Measurements from ENCODE around the gene GJA5. TPM values are rescaled to one million over a fixed set of nuclear protein-coding genes. Genes with fewer than 3 reads are reported as not detected.

GJA5 gene
- polyA plus RNA-seq, 2 of the 4 experiments (the other 2 are of a cell fraction) = not detected

DNA sequence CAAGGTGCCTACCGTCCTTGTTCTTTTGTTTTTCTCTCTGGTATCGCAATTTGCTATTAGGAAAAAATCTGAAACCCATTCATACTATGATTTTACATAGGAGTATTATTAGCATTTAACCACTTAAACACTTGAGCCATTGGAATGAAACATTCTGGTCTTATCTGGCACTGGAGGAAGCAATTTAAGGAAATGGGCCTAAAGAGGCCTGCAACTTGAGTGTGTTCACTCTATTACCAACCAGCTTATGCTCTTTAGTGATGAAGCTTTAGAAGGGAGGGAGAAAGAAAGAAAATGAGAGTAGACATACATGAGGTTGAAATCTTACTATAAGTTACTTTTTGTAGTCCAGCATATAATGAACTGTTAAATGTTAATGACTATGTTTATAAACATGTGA, 5.7 kb downstream of the GJA5 start (continued):
- TF ChIP-seq, protein P1, sequence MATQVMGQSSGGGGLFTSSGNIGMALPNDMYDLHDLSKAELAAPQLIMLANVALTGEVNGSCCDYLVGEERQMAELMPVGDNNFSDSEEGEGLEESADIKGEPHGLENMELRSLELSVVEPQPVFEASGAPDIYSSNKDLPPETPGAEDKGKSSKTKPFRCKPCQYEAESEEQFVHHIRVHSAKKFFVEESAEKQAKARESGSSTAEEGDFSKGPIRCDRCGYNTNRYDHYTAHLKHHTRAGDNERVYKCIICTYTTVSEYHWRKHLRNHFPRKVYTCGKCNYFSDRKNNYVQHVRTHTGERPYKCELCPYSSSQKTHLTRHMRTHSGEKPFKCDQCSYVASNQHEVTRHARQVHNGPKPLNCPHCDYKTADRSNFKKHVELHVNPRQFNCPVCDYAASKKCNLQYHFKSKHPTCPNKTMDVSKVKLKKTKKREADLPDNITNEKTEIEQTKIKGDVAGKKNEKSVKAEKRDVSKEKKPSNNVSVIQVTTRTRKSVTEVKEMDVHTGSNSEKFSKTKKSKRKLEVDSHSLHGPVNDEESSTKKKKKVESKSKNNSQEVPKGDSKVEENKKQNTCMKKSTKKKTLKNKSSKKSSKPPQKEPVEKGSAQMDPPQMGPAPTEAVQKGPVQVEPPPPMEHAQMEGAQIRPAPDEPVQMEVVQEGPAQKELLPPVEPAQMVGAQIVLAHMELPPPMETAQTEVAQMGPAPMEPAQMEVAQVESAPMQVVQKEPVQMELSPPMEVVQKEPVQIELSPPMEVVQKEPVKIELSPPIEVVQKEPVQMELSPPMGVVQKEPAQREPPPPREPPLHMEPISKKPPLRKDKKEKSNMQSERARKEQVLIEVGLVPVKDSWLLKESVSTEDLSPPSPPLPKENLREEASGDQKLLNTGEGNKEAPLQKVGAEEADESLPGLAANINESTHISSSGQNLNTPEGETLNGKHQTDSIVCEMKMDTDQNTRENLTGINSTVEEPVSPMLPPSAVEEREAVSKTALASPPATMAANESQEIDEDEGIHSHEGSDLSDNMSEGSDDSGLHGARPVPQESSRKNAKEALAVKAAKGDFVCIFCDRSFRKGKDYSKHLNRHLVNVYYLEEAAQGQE (IDR thresholded peaks at IDR 0.05) = no peak
- TF ChIP-seq HOXA7 (CRISPR knock-in tag; IDR thresholded peaks at IDR 0.05) = no peak
- no peak for TF ChIP-seq HEYL (CRISPR knock-in tag; IDR thresholded peaks at IDR 0.05)
- TF ChIP-seq BHLHE40 (IDR thresholded peaks at IDR 0.05; ENCODE audit: low read depth, low read length) = no peak

DNA sequence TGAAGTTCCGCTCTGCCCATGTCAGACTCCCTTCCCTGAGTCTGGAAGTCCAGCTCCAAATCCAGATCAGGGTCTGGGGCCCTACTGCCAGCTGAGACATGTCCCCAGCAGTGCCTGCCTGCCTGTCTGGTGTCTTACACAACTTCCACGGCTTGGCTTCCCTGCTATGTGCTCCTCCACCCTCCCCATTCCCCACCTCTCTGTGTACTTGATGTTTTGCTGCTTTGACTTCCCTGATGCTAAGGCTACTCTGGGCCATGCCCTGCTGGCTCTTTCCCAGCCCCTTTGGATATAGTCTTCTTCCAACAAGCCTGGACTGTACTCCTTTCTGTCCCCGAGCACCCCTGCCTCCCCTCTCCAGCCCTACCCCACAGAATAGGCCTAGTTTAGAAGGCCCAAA, 7.3 kb downstream of the GJA5 start:
- ATAC-seq (no peak), DNase-seq (ENCODE audit: low read depth in 1 of 2, low spot score in 1 of 2) (no peak), FAIRE-seq (no peak)
- no peaks in the 10 kb centered on the region for H3K4me1 ChIP-seq
- no peak overlapping the region for H3K4me3 ChIP-seq
- no peak overlapping the region for H3K27ac ChIP-seq
- ChIA-PET CTCF (no interaction called here), POLR2A (no interaction called here)
- H3K4me2 ChIP-seq = no peak overlapping the region
- no peak for TF ChIP-seq JUNB (IDR thresholded peaks at IDR 0.05)
- TF ChIP-seq FOSB (CRISPR knock-in tag; IDR thresholded peaks at IDR 0.05) = no peak
- TF ChIP-seq, protein P2, sequence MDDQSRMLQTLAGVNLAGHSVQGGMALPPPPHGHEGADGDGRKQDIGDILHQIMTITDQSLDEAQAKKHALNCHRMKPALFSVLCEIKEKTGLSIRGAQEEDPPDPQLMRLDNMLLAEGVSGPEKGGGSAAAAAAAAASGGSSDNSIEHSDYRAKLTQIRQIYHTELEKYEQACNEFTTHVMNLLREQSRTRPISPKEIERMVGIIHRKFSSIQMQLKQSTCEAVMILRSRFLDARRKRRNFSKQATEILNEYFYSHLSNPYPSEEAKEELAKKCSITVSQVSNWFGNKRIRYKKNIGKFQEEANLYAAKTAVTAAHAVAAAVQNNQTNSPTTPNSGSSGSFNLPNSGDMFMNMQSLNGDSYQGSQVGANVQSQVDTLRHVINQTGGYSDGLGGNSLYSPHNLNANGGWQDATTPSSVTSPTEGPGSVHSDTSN (IDR thresholded peaks at IDR 0.05) = no peak
- TF ChIP-seq KDM1A (IDR thresholded peaks at IDR 0.05; ENCODE audit: low read depth) = no peak
- TF ChIP-seq NR3C1 (IDR thresholded peaks at IDR 0.05) = no peak
- no peak for TF ChIP-seq ZNF302 (CRISPR knock-in tag; IDR thresholded peaks at IDR 0.05)
- TF ChIP-seq, protein P3, sequence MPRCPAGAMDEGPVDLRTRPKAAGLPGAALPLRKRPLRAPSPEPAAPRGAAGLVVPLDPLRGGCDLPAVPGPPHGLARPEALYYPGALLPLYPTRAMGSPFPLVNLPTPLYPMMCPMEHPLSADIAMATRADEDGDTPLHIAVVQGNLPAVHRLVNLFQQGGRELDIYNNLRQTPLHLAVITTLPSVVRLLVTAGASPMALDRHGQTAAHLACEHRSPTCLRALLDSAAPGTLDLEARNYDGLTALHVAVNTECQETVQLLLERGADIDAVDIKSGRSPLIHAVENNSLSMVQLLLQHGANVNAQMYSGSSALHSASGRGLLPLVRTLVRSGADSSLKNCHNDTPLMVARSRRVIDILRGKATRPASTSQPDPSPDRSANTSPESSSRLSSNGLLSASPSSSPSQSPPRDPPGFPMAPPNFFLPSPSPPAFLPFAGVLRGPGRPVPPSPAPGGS (IDR thresholded peaks at IDR 0.05) = no peak
- no peak for TF ChIP-seq GATA3 (IDR thresholded peaks at IDR 0.05; ENCODE audit: borderline replicate concordance)
- no peak for TF ChIP-seq SREBF2 (IDR thresholded peaks at IDR 0.05)
- no peak for TF ChIP-seq EP300 (IDR thresholded peaks at IDR 0.05)
- no peak for TF ChIP-seq RCOR1 (IDR thresholded peaks at IDR 0.05; ENCODE audit: low read depth, low read length)
- TF ChIP-seq HOXA7 (CRISPR knock-in tag; IDR thresholded peaks at IDR 0.05) = no peak
- no peak for TF ChIP-seq POLR2AphosphoS2 (conservative IDR thresholded peaks at IDR 0.05; ENCODE audit: low read length)
- no peak for TF ChIP-seq ESRRA (IDR thresholded peaks at IDR 0.05; ENCODE audit: borderline replicate concordance, low read length)
- no peak for TF ChIP-seq ZSCAN20 (CRISPR knock-in tag; IDR thresholded peaks at IDR 0.05)
- TF ChIP-seq ZFP36 (IDR thresholded peaks at IDR 0.05; ENCODE audit: borderline replicate concordance, partially characterized antibody) = no peak
- no peak for TF ChIP-seq CBX8 (IDR thresholded peaks at IDR 0.05)
- TF ChIP-seq RFX5 (IDR thresholded peaks at IDR 0.05) = no peak
- 40% methylated on average over 3 of the region's 3 CpGs for WGBS (ENCODE audit: missing lambda C conversion rate)
- H3K9me3 ChIP-seq = no peaks in the 10 kb centered on the region

DNA sequence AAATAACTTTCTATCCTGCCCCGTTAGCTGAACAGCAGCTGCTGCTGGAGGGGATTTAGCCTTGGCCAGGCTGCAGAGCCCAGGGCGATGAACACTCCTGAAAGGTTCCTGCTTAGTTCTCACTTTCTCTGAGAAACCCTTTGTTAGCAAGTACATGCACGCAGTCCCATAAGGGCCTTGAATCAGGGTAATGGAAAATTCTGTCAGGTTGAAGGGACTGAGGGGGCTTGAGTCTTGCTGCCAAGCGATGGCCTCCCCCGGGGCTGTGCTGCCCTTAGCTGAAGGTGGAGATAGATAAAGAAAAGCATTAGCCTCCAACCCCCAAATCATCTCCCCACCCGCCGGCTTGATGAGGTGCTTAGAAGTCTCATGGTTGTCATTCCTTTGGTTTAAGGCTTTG, 7.9 kb downstream of the GJA5 start:
- Histone ChIP-seq H3K27ac (no peak overlapping the region), H3K9me3 (no peaks in the 10 kb centered on the region), H3K4me2 (no peak overlapping the region), H3K4me3 (no peak overlapping the region), H3K4me1 (no peaks in the 10 kb centered on the region)
- FAIRE-seq = no peak
- ChIA-PET POLR2A (no interaction called here), CTCF (no interaction called here)
- 52% methylated on average over 6 of the region's 7 CpGs for WGBS (ENCODE audit: missing lambda C conversion rate)
- no peak for DNase-seq (ENCODE audit: low read depth in 1 of 2, low spot score in 1 of 2)
- no peak for ATAC-seq
- TF ChIP-seq HDAC2 (IDR thresholded peaks at IDR 0.05) (no peak), EP300 (IDR thresholded peaks at IDR 0.05) (no peak), RCOR1 (IDR thresholded peaks at IDR 0.05; ENCODE audit: low read depth, low read length) (no peak), EHMT2 (IDR thresholded peaks at IDR 0.05; ENCODE audit: low read depth) (no peak), POLR2AphosphoS2 (conservative IDR thresholded peaks at IDR 0.05; ENCODE audit: low read length) (no peak), GATA3 (IDR thresholded peaks at IDR 0.05; ENCODE audit: borderline replicate concordance) (no peak), FOSL2 (IDR thresholded peaks at IDR 0.05) (no peak), FOSL2 (CRISPR knock-in tag; IDR thresholded peaks at IDR 0.05) (no peak), EHF (CRISPR knock-in tag; IDR thresholded peaks at IDR 0.05) (no peak), CHD4 (IDR thresholded peaks at IDR 0.05; ENCODE audit: borderline replicate concordance) (no peak)
- TF ChIP-seq, protein P4, sequence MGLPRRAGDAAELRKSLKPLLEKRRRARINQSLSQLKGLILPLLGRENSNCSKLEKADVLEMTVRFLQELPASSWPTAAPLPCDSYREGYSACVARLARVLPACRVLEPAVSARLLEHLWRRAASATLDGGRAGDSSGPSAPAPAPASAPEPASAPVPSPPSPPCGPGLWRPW (IDR thresholded peaks at IDR 0.05) = no peak
- TF ChIP-seq, protein P5, sequence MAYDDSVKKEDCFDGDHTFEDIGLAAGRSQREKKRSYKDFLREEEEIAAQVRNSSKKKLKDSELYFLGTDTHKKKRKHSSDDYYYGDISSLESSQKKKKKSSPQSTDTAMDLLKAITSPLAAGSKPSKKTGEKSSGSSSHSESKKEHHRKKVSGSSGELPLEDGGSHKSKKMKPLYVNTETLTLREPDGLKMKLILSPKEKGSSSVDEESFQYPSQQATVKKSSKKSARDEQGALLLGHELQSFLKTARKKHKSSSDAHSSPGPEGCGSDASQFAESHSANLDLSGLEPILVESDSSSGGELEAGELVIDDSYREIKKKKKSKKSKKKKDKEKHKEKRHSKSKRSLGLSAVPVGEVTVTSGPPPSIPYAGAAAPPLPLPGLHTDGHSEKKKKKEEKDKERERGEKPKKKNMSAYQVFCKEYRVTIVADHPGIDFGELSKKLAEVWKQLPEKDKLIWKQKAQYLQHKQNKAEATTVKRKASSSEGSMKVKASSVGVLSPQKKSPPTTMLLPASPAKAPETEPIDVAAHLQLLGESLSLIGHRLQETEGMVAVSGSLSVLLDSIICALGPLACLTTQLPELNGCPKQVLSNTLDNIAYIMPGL (CRISPR knock-in tag; IDR thresholded peaks at IDR 0.05; ENCODE audit: borderline replicate concordance) = no peak
- TF ChIP-seq, protein P6, sequence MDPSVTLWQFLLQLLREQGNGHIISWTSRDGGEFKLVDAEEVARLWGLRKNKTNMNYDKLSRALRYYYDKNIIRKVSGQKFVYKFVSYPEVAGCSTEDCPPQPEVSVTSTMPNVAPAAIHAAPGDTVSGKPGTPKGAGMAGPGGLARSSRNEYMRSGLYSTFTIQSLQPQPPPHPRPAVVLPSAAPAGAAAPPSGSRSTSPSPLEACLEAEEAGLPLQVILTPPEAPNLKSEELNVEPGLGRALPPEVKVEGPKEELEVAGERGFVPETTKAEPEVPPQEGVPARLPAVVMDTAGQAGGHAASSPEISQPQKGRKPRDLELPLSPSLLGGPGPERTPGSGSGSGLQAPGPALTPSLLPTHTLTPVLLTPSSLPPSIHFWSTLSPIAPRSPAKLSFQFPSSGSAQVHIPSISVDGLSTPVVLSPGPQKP (IDR thresholded peaks at IDR 0.05; ENCODE audit: low read depth, low read length) = no peak

All from A549 (cell line).